ENCODE measurements around the gene TMPRSS6.

Gene TMPRSS6

DNA sequence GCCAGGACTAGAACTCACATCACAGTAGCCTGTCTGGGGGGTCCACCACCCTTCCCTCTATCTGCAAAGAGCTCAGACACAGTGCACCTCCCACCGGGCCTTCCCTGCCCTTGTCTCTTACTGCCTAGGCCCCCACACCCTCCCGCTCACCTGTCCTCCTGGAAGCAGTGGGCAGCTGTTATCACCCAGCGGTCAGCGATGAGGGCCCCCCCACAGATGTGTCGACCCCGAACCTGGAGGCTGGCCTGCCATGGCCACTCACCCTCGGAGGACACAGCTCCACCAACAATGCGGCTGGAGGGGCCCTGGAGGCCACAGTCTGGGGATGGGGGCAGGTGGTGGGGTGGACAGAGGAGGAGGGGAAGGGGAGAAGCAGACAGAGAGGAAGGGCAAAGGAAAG, 39.2 kb downstream of the TMPRSS6 start:
- H3K4me3 ChIP-seq (replicated peaks; ENCODE audit: low read depth, low read length): no peak overlapping the region
- DNase-seq (ENCODE audit: low read depth): no peak
- TF ChIP-seq, protein P1, sequence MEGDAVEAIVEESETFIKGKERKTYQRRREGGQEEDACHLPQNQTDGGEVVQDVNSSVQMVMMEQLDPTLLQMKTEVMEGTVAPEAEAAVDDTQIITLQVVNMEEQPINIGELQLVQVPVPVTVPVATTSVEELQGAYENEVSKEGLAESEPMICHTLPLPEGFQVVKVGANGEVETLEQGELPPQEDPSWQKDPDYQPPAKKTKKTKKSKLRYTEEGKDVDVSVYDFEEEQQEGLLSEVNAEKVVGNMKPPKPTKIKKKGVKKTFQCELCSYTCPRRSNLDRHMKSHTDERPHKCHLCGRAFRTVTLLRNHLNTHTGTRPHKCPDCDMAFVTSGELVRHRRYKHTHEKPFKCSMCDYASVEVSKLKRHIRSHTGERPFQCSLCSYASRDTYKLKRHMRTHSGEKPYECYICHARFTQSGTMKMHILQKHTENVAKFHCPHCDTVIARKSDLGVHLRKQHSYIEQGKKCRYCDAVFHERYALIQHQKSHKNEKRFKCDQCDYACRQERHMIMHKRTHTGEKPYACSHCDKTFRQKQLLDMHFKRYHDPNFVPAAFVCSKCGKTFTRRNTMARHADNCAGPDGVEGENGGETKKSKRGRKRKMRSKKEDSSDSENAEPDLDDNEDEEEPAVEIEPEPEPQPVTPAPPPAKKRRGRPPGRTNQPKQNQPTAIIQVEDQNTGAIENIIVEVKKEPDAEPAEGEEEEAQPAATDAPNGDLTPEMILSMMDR (IDR thresholded peaks at IDR 0.05; ENCODE audit: low read length, missing control alignments): no peak

DNA sequence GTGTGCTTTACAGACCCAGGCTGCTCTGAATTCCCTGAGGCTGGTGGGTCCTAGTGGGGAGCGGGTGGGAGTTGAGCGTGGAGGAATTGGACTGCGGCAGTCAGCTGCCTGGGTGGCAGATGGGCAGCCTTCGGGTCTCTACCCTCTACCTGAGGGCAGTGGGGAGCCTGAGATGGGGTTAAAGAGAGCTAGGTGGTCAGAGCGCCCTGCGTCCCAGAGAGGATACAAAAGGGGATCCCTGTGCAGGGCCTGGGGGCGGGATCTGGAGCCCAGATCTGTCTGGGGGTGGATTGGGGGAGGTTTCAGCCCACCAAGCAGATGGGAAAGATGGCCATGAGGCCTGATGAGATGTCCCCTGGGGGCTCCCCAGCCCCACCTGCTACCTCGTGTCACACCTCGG, 39.8 kb downstream of the TMPRSS6 start:
- no peak overlapping the region for H3K4me3 ChIP-seq (replicated peaks; ENCODE audit: low read depth, low read length)
- DNase-seq (ENCODE audit: low read depth): no peak
- TF ChIP-seq, protein P1 (IDR thresholded peaks at IDR 0.05; ENCODE audit: low read length, missing control alignments): no peak

DNA sequence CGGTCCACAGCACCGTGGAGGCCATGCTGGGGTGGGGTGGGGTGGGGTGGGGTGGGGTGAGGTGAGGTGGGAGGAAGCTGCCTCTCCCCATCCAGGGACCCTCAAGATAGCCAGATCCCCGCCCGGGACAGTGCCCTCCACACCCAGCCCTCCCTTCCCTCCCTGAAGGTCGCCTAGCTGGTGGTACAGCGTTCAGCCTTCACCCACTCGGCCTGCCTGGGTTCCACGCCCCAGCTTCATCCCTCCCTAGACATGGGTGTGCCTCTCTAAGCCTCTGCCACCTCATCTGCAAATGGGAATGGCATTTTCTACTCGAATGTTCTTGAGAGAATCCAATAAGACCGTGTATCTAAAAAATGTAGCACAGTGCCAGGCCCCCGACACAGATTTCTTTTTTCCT, 40.2 kb downstream of the TMPRSS6 start:
- TF ChIP-seq, protein P1 (IDR thresholded peaks at IDR 0.05; ENCODE audit: low read length, missing control alignments): no peak
- H3K4me3 ChIP-seq (replicated peaks; ENCODE audit: low read depth, low read length): no peak overlapping the region
- DNase-seq (ENCODE audit: low read depth): no peak

DNA sequence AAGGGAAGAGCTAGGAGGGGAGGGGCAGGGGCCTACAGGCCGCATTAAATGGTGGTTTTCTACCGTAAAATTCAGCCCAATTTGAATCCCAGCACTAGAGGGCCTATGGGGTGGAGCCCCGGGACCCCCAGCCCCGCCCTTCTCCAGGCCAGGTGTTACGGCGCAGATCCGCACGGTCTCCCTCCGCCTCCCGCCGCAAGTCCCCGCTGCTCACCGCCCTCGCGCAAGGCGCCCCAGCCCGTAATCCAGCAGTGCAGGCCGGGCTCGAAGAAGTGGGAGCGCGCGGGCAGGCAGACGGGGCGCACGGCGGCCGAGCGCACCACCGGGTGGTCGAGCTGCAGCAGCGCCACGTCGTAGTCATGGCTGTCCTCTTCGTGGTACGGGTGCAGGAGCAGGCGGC, 40.7 kb downstream of the TMPRSS6 start:
- no peak for DNase-seq (ENCODE audit: low read depth)
- TF ChIP-seq, protein P1 (IDR thresholded peaks at IDR 0.05; ENCODE audit: low read length, missing control alignments): no peak
- H3K4me3 ChIP-seq (replicated peaks; ENCODE audit: low read depth, low read length): no peak overlapping the region

DNA sequence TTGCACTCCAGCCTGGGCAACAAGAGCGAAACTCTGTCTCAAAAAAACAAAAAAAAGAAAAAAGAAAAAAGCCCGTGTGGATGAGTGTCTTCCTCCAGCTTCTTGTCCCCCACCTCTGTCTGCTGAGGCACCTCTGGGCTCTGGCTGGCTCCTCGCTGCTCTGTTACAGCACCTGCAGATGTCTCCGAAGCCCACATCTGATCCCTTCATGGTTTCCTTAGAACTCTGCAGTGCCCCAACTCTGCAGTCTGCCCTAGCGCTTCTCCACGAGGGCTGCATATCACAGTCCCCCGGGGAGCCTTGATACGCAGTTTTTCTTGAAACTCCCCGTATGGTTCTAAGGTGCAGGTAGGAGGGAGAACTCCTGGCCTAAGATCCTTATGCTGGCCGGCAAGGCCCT, 42.1 kb downstream of the TMPRSS6 start:
- TF ChIP-seq, protein P1 (IDR thresholded peaks at IDR 0.05; ENCODE audit: low read length, missing control alignments): no peak
- no peak overlapping the region for H3K4me3 ChIP-seq (replicated peaks; ENCODE audit: low read depth, low read length)
- no peak for DNase-seq (ENCODE audit: low read depth)

DNA sequence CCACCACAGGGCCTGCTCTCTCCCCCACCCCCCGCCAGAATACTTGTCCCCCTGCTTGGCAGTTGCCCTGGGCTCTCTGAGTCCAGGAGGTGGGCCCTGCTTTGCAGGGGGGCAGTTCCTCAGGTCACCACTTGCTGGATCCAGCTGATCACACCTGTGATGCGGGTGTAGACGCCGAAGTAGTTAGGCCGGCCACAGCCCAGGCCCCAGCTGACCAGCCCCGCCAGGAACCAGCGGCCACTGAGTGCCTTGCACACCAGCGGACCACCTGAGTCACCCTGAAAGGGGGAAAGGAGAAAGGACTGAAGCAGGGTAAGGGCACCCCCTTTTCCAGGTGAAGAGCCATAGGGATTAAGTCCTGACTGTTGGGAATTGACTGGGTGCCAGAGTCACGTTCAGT, 43.6 kb downstream of the TMPRSS6 start:
- DNase-seq (ENCODE audit: low read depth): no peak
- TF ChIP-seq, protein P1 (IDR thresholded peaks at IDR 0.05; ENCODE audit: low read length, missing control alignments): no peak
- no peak overlapping the region for H3K4me3 ChIP-seq (replicated peaks; ENCODE audit: low read depth, low read length)

DNA sequence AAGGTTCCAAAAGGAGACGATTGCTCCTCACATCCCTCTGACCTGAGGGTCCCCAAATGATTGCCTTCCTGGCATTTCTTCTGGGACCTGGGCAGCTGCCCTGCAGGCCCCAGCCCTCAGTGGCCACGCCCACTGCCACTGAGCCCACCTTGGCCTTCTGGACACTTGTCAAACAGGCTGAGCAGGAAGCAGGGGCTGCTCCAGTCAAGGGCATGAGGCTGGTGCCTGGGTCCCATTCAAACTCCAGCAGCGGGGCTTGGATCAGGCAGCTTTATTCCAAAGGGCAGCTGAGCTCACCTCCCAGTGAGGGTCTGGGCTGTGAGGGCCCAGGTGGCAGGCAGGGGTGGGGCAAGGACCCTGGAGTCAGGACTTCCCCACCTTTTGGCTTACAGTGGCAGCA, 44.3 kb downstream of the TMPRSS6 start:
- no peak overlapping the region for H3K4me3 ChIP-seq (replicated peaks; ENCODE audit: low read depth, low read length)
- DNase-seq (ENCODE audit: low read depth): no peak
- TF ChIP-seq, protein P1 (IDR thresholded peaks at IDR 0.05; ENCODE audit: low read length, missing control alignments): no peak

All from fibroblast of pulmonary artery (primary cell).